Endothelial cell of umbilical vein (primary cell): ENCODE results near the gene SIRT5. TPM values are rescaled to one million over a fixed set of nuclear protein-coding genes. Genes with fewer than 3 reads are reported as not detected.

Source experiments
- BruUV-seq: library from RNA; stranded (reverse); fragments of 400-500 nt; replicated peaks from 2 replicates; lab custom pipeline; 2021; lab: Mats Ljungman, UMichigan
- CTCF ChIA-PET: fragments of 300-600, 350-600 bp; sonication (Branson Sonifier 250); formaldehyde crosslinking; loops from one replicate; lab custom pipeline; 2021; ENCODE audit warnings: antibody characterized with exemption, inconsistent platforms; lab: Charles Lee
- POLR2A ChIA-PET: fragments of 300-600, 350-600 bp; sonication (Branson Sonifier 250); formaldehyde crosslinking; loops from one replicate; lab custom pipeline; 2021; ENCODE audit warnings: antibody characterized with exemption, inconsistent platforms; lab: Charles Lee
- DNase-seq: peaks from one replicate; pipeline ENCODE4 v3.0.0-alpha.2; 2011; ENCODE audit warnings: low read depth, low spot score
- FAIRE-seq: peaks from 2 replicates; lab custom pipeline; 2011; peaks lifted over from hg19 to GRCh38; lab: Jason Lieb, UNC
- H2AFZ ChIP-seq: 2 replicates; pipeline ENCODE4 v1.6.0; 2012; ENCODE audit warnings: low read depth, low read length, control low read depth, inconsistent platforms
- H3K27ac ChIP-seq: 2 replicates; pipeline ENCODE4 v1.5.1; 2011; ENCODE audit warnings: low read depth, mild to moderate bottlenecking, control low read depth, low read length, moderate library complexity; ENCODE audit not compliant: insufficient read depth
- H3K27me3 ChIP-seq, 2 experiments: 2 replicates each; pipeline versions ENCODE4 v1.6.0 to v1.6.1; 2011; ENCODE audit warnings: low read length in 2 of 2, mixed read lengths in 1 of 2; ENCODE audit not compliant: control insufficient read depth in 2 of 2, insufficient read depth in 2 of 2
- H3K36me3 ChIP-seq, 2 experiments: 2 replicates in 1 of 2; 3 replicates in 1 of 2; pipeline ENCODE4 v1.5.1; 2011; ENCODE audit warnings: low read length in 2 of 2, mild to moderate bottlenecking in 1 of 2, moderate library complexity in 1 of 2; ENCODE audit not compliant: control insufficient read depth in 2 of 2, insufficient read depth in 2 of 2; ENCODE audit errors: extremely low read depth in 1 of 2
- H3K4me1 ChIP-seq: 3 replicates; pipeline ENCODE4 v1.5.1; 2011; ENCODE audit warnings: mild to moderate bottlenecking, low read length; ENCODE audit not compliant: control insufficient read depth, insufficient read depth; ENCODE audit errors: extremely low read depth
- H3K4me2 ChIP-seq: 2 replicates; pipeline ENCODE4 v1.6.1; 2011; ENCODE audit warnings: low read length, control low read depth, mixed read lengths; ENCODE audit not compliant: insufficient read depth
- H3K4me3 ChIP-seq, 3 experiments: fragments of 200-600 bp in 1 of 3; sonication (generic), shearing (Covaris generic) in 1 of 3; replicated peaks in 1 of 3; 2 replicates each; pipeline ENCODE4 v1.5.1; 2011 to 2016; ENCODE audit warnings: control low read depth in 3 of 3, low read length in 3 of 3, mild to moderate bottlenecking in 2 of 3, inconsistent platforms in 1 of 3, low read depth in 1 of 3, moderate library complexity in 1 of 3; ENCODE audit not compliant: insufficient read depth in 1 of 3
- H3K79me2 ChIP-seq: 2 replicates; pipeline ENCODE4 v1.6.0; 2012; ENCODE audit warnings: low read length, inconsistent platforms; ENCODE audit not compliant: control insufficient read depth, insufficient read depth
- H3K9ac ChIP-seq: replicated peaks from 2 replicates; pipeline ENCODE3; 2011; ENCODE audit warnings: low read length, control low read depth; ENCODE audit not compliant: insufficient read depth; ENCODE audit errors: extremely low read depth
- H3K9me1 ChIP-seq: replicated peaks from 3 replicates; pipeline ENCODE4 v1.6.0; 2011; ENCODE audit warnings: mild to moderate bottlenecking, low read length; ENCODE audit not compliant: control insufficient read depth, insufficient read depth; ENCODE audit errors: extremely low read depth
- H3K9me3 ChIP-seq: replicated peaks from 2 replicates; pipeline ENCODE4 v1.5.1; 2012; ENCODE audit warnings: low read length, inconsistent platforms; ENCODE audit not compliant: control insufficient read depth, insufficient read depth
- H4K20me1 ChIP-seq: replicated peaks from 2 replicates; pipeline ENCODE3; 2011; ENCODE audit warnings: mild to moderate bottlenecking, low read length; ENCODE audit not compliant: control insufficient read depth, insufficient read depth; ENCODE audit errors: extremely low read depth
- EZH2 ChIP-seq: IDR thresholded peaks from 2 replicates; pipeline ENCODE4 v1.6.1; 2012; ENCODE audit warnings: borderline replicate concordance, low read depth, mild to moderate bottlenecking, moderate library complexity, low read length, inconsistent platforms; ENCODE audit not compliant: severe bottlenecking
- FOS ChIP-seq: IDR thresholded peaks from 2 replicates; pipeline ENCODE4 v1.6.1; 2011; ENCODE audit warnings: mild to moderate bottlenecking, low read length, moderate library complexity, borderline replicate concordance; ENCODE audit not compliant: insufficient read depth
- GATA2 ChIP-seq: IDR thresholded peaks from 2 replicates; pipeline ENCODE4 v1.7.0; 2011; ENCODE audit warnings: low read depth, mild to moderate bottlenecking, moderate library complexity, mixed read lengths, low read length; ENCODE audit not compliant: insufficient read length, insufficient read depth
- JUN ChIP-seq: IDR thresholded peaks from 2 replicates; pipeline ENCODE4 v1.6.1; 2011; ENCODE audit warnings: borderline replicate concordance, low read depth; ENCODE audit not compliant: insufficient read length, insufficient read depth
- MAX ChIP-seq: IDR thresholded peaks from 2 replicates; pipeline ENCODE4 v1.6.1; 2011; ENCODE audit not compliant: insufficient read depth, insufficient read length
- MYC ChIP-seq: IDR thresholded peaks from one replicate; pipeline ENCODE4 v1.6.1; 2011; ENCODE audit warnings: mild to moderate bottlenecking, low read depth, low read length
- POLR2A ChIP-seq: IDR thresholded peaks from 2 replicates; pipeline ENCODE4 v1.6.1; 2012; ENCODE audit warnings: low read depth, mild to moderate bottlenecking, control low read depth, low read length
- POLR2AphosphoS5 ChIP-seq: IDR thresholded peaks from 2 replicates; pipeline ENCODE4 v1.6.1; 2012; ENCODE audit warnings: low read depth, mild to moderate bottlenecking, control low read depth, low read length, moderate library complexity; ENCODE audit not compliant: insufficient read depth
- dilution Hi-C: fragments of 300-500 bp; cut with MboI; formaldehyde crosslinking; loops from one replicate; pipeline ENCODE4 v1.15.0; 2019; ENCODE audit warnings: low sequenced_read_pairs; ENCODE audit not compliant: extremely low pct_ligation_motif_present
- intact Hi-C: fragments of 100-400 bp; cut with micrococcal nuclease; formaldehyde crosslinking; loops from one replicate; pipeline ENCODE4 v1.10.0; 2022
- polyA plus RNA-seq, 4 experiments: library from polyadenylated mRNA; depleted of rRNA in 3 of 4; stranded (reverse) in 3 of 4; unstranded in 1 of 4; fragments of >200 nt; gene quantifications; 2 replicates each; pipeline versions ENCODE4 v1.2.1 to v1.2.3, GENCODE V29; 2011 to 2012; ENCODE audit warnings: missing spikeins in 1 of 4
- total RNA-seq: library from RNA; stranded (reverse); gene quantifications from 2 replicates; pipeline ENCODE4 v1.2.3, GENCODE V29; 2021
- TF ChIP-seq, protein P1 (sequence below), 2 donors: IDR thresholded peaks; 1 replicate in 1 of 2; 2 replicates in 1 of 2; pipeline ENCODE4 v1.5.1; 2011; ENCODE audit warnings: low read length in 2 of 2, mild to moderate bottlenecking in 2 of 2, moderate library complexity in 2 of 2, control low read depth in 1 of 2, inconsistent platforms in 1 of 2, low read depth in 1 of 2; ENCODE audit not compliant: insufficient read depth in 1 of 2; ENCODE audit errors: extremely low read depth in 1 of 2

SIRT5 gene
- total and polyA plus RNA-seq, 2 donors (not counting 3 experiments of a cell fraction or from before 2014, with no cell fraction given), result 4.7 to 7.2 TPM

DNA sequence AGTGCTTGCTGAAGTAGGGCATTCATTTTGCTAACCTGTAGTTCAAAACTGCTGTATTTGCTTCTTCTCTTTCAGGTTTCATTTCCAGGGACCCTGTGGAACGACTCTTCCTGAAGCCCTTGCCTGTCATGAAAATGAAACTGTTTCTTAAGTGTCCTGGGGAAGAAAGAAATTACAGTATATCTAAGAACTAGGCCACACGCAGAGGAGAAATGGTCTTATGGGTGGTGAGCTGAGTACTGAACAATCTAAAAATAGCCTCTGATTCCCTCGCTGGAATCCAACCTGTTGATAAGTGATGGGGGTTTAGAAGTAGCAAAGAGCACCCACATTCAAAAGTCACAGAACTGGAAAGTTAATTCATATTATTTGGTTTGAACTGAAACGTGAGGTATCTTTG lies 37.3 kb downstream of the SIRT5 start:
- peaks cover 14% of the 10 kb centered on the region for H3K4me1 ChIP-seq
- no peak overlapping the region for H3K4me2 ChIP-seq
- dilution Hi-C loops (no loop called here), intact Hi-C loops (loop anchor here (10.0 kb wide), 1 partner anchor 977 kb away; no protein-coding TSS in a partner anchor)
- no peaks in the 10 kb centered on the region for H3K9me3 ChIP-seq
- H3K27ac ChIP-seq, result no peak overlapping the region
- H3K36me3 ChIP-seq, result peaks cover 0 to 4% of the 10 kb centered on the region in 2 experiments
- FAIRE-seq, result no peak
- no peak for DNase-seq
- no peak for TF ChIP-seq JUN
- TF ChIP-seq POLR2AphosphoS5, result no peak
- TF ChIP-seq, protein P1, sequence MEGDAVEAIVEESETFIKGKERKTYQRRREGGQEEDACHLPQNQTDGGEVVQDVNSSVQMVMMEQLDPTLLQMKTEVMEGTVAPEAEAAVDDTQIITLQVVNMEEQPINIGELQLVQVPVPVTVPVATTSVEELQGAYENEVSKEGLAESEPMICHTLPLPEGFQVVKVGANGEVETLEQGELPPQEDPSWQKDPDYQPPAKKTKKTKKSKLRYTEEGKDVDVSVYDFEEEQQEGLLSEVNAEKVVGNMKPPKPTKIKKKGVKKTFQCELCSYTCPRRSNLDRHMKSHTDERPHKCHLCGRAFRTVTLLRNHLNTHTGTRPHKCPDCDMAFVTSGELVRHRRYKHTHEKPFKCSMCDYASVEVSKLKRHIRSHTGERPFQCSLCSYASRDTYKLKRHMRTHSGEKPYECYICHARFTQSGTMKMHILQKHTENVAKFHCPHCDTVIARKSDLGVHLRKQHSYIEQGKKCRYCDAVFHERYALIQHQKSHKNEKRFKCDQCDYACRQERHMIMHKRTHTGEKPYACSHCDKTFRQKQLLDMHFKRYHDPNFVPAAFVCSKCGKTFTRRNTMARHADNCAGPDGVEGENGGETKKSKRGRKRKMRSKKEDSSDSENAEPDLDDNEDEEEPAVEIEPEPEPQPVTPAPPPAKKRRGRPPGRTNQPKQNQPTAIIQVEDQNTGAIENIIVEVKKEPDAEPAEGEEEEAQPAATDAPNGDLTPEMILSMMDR (IDR thresholded peaks at IDR 0.05; ENCODE audit: extremely low read depth in 1 of 2, insufficient read depth in 1 of 2, low read depth in 1 of 2, low read length in 2 of 2), result no peak
- no peak for TF ChIP-seq MAX
- no peak for TF ChIP-seq POLR2A
- no peak for TF ChIP-seq EZH2
- TF ChIP-seq MYC, result no peak
- TF ChIP-seq FOS, result no peak
- TF ChIP-seq GATA2, result no peak
- H3K4me3 ChIP-seq, result no peak overlapping the region
- H4K20me1 ChIP-seq, result no peaks in the 10 kb centered on the region
- H3K79me2 ChIP-seq, result peaks cover 14% of the 10 kb centered on the region
- CTCF ChIA-PET, result interaction anchor here (1.3 to 1.6 kb wide), 2 partner anchors 36 to 37 kb away, joined by 3 to 4 read pairs; partner anchors contain the start of gene SIRT5
- H3K9ac ChIP-seq, result no peak overlapping the region
- no TSS peak for BruUV-seq
- POLR2A ChIA-PET, result no interaction called here
- H2AFZ ChIP-seq, result no peak overlapping the region
- no peaks in the 10 kb centered on the region for H3K27me3 ChIP-seq
- no peaks in the 10 kb centered on the region for H3K9me1 ChIP-seq
